ENCODE results near the gene USP11. TPM values are rescaled to one million over a fixed set of nuclear protein-coding genes. Genes with fewer than 3 reads are reported as not detected.

USP11 gene
- total and polyA plus RNA-seq, 2 experiments from 2014 or later, result 120 to 337 TPM

DNA sequence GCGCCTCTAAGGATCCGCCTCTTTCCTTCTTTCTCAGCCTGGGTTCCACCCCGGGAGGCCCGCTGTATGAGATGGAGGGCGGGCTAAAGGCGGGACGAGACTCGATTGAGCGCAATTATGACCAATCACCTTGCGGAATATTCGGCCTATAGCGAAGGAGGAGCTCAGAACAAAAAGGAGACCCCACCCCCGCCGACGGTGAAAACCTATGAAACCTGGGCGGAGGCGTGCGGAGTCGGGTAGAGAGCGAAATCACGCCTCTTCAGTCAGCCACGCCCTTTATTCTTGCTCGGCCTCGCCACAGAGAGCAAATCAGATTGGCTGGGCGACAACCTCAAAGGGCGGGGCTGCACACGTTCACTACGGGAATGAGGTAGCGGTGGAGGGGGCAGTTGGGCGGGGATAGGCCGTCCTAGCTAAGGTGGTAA is 14.9 kb upstream of the USP11 start:
- peaks cover 24% of the 10 kb centered on the region for H3K36me3 ChIP-seq
- peak overlapping the region; percentile 89 for H3K4me3 ChIP-seq
- H3K27ac ChIP-seq, result peak overlapping the region; percentile 97
- TF ChIP-seq, protein P1, sequence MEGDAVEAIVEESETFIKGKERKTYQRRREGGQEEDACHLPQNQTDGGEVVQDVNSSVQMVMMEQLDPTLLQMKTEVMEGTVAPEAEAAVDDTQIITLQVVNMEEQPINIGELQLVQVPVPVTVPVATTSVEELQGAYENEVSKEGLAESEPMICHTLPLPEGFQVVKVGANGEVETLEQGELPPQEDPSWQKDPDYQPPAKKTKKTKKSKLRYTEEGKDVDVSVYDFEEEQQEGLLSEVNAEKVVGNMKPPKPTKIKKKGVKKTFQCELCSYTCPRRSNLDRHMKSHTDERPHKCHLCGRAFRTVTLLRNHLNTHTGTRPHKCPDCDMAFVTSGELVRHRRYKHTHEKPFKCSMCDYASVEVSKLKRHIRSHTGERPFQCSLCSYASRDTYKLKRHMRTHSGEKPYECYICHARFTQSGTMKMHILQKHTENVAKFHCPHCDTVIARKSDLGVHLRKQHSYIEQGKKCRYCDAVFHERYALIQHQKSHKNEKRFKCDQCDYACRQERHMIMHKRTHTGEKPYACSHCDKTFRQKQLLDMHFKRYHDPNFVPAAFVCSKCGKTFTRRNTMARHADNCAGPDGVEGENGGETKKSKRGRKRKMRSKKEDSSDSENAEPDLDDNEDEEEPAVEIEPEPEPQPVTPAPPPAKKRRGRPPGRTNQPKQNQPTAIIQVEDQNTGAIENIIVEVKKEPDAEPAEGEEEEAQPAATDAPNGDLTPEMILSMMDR (IDR thresholded peaks at IDR 0.05; ENCODE audit: low read depth, low read length), result no peak
- H3K9me3 ChIP-seq (ENCODE audit: low read depth), result no peaks in the 10 kb centered on the region
- H3K27me3 ChIP-seq, result no peaks in the 10 kb centered on the region
- H3K4me1 ChIP-seq (ENCODE audit: low read depth), result peaks cover 11% of the 10 kb centered on the region
- peak; percentile 99 to 100 for DNase-seq (ENCODE audit: low read depth in 1 of 2, low spot score in 1 of 2)

DNA sequence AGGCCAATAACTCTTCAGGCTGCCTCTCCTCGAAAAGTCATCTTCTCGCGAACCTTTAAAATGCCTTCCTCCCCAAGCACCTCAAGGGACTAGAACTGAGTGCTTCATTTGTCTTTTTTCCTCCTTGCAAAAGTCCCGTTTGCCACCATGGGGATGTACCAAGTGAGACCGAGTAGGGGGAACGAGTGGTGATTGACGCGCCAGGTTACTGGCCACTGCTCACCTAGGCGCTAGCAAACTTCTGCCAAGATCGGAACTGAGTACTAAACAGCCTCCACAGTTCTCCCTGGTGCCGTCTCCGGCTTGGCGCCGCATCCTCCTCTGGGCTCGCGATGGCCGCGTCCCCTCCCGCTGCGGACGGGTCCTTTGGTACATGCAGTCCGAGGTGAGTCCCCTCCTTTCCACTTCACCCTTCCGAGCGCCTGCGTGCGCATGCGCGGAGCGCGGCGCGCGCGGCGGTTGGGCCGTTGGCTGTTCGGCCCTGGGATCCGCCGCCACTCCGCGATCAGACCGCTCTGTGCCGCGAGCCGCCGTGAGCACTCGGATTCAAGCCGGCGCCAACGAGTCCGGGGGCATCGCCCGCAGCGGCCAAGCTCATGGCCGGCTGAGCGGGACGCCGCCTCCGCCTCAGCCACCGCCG is 14.4 kb upstream of the USP11 start, which contains the start of gene CDK16:
Gene CDK16, plus strand, starts transcription at position 402 of the 640 bp plus-strand sequence. CDS start 4,877 bp downstream, outside the sequence.
- Histone ChIP-seq H3K36me3 (peaks cover 18% of the 10 kb centered on the region), H3K4me1 (ENCODE audit: low read depth) (peaks cover 11% of the 10 kb centered on the region), H3K27ac (peak within 1 kb of the TSS; percentile 97), H3K9me3 (ENCODE audit: low read depth) (no peaks in the 10 kb centered on the region), H3K4me3 (peak within 1 kb of the TSS; percentile 89), H3K27me3 (no peaks in the 10 kb centered on the region)
- peak; percentile 85 to 86 for DNase-seq (ENCODE audit: low read depth in 1 of 2, low spot score in 1 of 2)
- TF ChIP-seq, protein P1 (IDR thresholded peaks at IDR 0.05; ENCODE audit: low read depth, low read length), result no peak

DNA sequence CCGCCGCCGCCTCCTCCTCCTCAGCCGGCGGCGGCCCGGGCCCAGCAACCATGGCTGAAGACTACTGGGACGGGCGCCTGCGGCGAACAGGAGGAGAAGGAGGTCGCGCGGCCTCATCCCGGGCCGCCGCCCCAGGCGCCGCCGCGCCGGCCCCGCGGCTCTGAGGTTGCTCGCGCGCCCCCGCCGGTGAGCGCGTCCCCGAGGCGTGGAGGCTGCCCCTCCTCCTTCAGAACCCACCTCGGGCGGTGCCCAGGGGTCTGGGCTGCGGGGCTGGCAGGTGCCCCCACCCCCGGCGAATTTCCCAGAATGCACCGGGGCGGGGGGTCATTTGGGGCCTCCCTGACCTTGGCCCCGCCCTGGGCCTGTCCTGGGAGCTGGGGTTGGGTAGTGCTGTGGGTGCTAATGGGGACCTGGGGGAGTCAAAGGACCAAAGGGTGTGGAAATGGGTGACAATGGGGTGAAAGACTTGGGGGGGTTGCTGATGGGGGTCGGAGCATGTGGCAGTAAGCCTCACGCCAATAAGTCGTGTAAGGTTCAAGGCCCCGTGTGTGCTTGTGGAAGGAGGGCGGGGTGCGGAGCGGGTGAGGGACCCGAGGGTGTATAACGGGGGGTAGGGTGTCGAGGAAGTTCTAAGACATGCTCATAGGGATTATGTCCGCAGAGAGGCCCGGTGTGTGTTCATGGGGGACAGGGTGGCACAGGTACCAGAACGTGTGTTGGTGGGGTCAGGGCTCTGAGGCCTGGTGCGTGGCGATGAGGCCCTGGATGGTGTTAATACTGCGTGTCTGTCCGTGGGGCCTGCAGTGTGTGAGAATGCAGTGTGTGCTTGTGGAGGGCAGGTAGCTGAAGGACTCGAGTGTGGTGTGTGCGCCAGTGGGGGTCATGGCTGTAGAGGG is 13.6 kb upstream of the USP11 start:
- TF ChIP-seq, protein P1 (IDR thresholded peaks at IDR 0.05; ENCODE audit: low read depth, low read length), result no peak
- peak; percentile 9 to 69 for DNase-seq (ENCODE audit: low read depth in 1 of 2, low spot score in 1 of 2)
- H3K36me3 ChIP-seq, result peaks cover 17% of the 10 kb centered on the region
- peak overlapping the region; percentile 97 for H3K27ac ChIP-seq
- no peaks in the 10 kb centered on the region for H3K9me3 ChIP-seq (ENCODE audit: low read depth)
- peaks cover 11% of the 10 kb centered on the region for H3K4me1 ChIP-seq (ENCODE audit: low read depth)
- H3K27me3 ChIP-seq, result no peaks in the 10 kb centered on the region
- peak overlapping the region; percentile 89 for H3K4me3 ChIP-seq

DNA sequence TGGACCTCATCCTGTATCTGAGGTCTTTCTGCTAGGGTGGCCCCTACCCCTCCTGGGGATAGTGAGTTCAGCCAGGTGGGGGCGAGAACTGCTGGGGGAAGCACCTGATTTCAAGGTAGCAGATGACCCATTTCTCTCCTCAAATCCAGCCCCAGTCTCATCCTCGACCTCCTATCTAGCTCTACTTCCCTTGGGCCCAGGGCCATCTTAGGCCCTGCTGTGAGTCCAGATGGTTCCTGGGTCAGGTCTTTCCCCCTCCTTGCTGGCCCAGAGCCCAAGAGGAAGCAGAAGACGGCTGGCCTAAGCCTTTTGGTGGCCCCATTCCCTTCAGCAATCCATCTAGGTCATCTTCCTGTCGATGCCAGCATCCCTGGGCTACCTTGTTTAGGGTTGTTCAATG is 11.1 kb upstream of the USP11 start:
- Histone ChIP-seq H3K36me3 (peaks cover 31% of the 10 kb centered on the region), H3K9me3 (ENCODE audit: low read depth) (no peaks in the 10 kb centered on the region), H3K4me1 (ENCODE audit: low read depth) (peaks cover 11% of the 10 kb centered on the region), H3K27me3 (no peaks in the 10 kb centered on the region), H3K27ac (no peak overlapping the region), H3K4me3 (no peak overlapping the region)
- TF ChIP-seq, protein P1 (IDR thresholded peaks at IDR 0.05; ENCODE audit: low read depth, low read length), result no peak
- no peak for DNase-seq (ENCODE audit: low read depth in 1 of 2, low spot score in 1 of 2)

DNA sequence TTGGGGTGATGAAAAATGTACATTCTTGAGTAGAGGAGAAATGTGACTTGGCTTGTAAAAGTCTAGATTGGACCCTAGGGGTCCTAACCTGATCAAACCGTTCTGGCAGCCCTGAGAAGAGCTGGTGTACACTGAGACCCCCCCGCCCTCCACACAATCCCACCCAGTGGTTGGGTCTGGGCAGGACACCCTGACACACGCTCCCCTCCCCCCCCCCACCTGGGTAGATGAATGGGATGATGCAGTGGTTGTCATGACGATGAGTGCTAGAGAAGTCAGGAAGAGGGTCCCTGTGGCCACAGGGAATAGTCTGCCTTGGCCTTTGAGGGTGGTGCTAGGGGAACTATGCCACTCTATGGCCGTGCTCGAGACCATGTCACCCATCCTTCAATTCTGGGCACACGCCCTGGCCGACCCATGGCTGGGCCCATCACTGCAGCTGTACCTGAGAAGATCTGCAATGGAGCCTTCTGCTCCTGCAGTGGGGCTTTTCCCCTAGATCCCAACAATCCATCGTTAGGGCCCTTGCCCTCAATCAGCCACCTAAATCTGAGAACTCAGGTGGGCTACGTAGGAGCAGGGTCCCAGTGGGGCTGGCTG is 10.0 kb upstream of the USP11 start:
- no peak for DNase-seq (ENCODE audit: low read depth in 1 of 2, low spot score in 1 of 2)
- no peak overlapping the region for H3K27ac ChIP-seq
- TF ChIP-seq, protein P1 (IDR thresholded peaks at IDR 0.05; ENCODE audit: low read depth, low read length), result no peak
- H3K4me1 ChIP-seq (ENCODE audit: low read depth), result peaks cover 11% of the 10 kb centered on the region
- H3K36me3 ChIP-seq, result peaks cover 42% of the 10 kb centered on the region
- no peaks in the 10 kb centered on the region for H3K9me3 ChIP-seq (ENCODE audit: low read depth)
- H3K27me3 ChIP-seq, result no peaks in the 10 kb centered on the region
- H3K4me3 ChIP-seq, result no peak overlapping the region
